Gastrocnemius medialis (tissue), 4 donors: ENCODE data around the gene TBC1D8. TPM values are rescaled to one million over a fixed set of nuclear protein-coding genes. Genes with fewer than 3 reads are reported as not detected.

Experiments
- ATAC-seq, 2 donors: fragments of 150-250 bp; one replicate each; pipeline ENCODE4 v1.9.1; 2016
- DNase-seq, 2 donors: peaks; one replicate each; pipeline ENCODE4 v3.0.0-alpha.2; 2019
- H3K27ac ChIP-seq, 4 donors: fragments of 200-600 bp; sonication (generic); 1 replicate in 1 of 4; 2 replicates in 3 of 4; pipeline ENCODE4 v1.5.1; 2016 to 2018; ENCODE audit warnings: mild to moderate bottlenecking in 2 of 4, moderate library complexity in 1 of 4
- H3K27me3 ChIP-seq, 3 donors: fragments of 200-600 bp; sonication (generic) in 2 of 3; 1 replicate in 1 of 3; 2 replicates in 2 of 3; pipeline versions ENCODE4 v1.5.1 to v1.6.0; 2016 to 2019; ENCODE audit warnings: mild to moderate bottlenecking in 1 of 3, moderate library complexity in 1 of 3
- H3K36me3 ChIP-seq, 2 donors: fragments of 200-600 bp; sonication (generic) in 1 of 2; one replicate each; pipeline ENCODE4 v1.5.1; 2017 to 2018
- H3K4me1 ChIP-seq, 2 donors: fragments of 200-600 bp; sonication (generic) in 1 of 2; one replicate each; pipeline ENCODE4 v1.5.1; 2016 to 2017; ENCODE audit warnings: mild to moderate bottlenecking in 2 of 2
- H3K4me3 ChIP-seq, 4 donors: fragments of 200-600 bp; sonication (generic) in 3 of 4; 1 replicate in 1 of 4; 2 replicates in 3 of 4; pipeline ENCODE4 v1.5.1; 2016 to 2019; ENCODE audit warnings: mild to moderate bottlenecking in 2 of 4
- H3K9me3 ChIP-seq, 3 donors: fragments of 200-600 bp; sonication (generic) in 2 of 3; 1 replicate in 1 of 3; 2 replicates in 2 of 3; pipeline ENCODE4 v1.5.1; 2016 to 2019
- CTCF ChIP-seq, 5 experiments: fragments of 450-650 bp in 3 of 5; fragments of 200-600 bp in 2 of 5; sonication (generic) in 2 of 5; IDR thresholded peaks in 4 of 5; conservative IDR thresholded peaks in 1 of 5; 1 replicate in 4 of 5; 2 replicates in 1 of 5; pipeline ENCODE4 v1.5.1; 2016 to 2019; ENCODE audit warnings: antibody characterized with exemption in 5 of 5, mild to moderate bottlenecking in 3 of 5, moderate library complexity in 3 of 5
- POLR2A ChIP-seq, 2 donors: fragments of 450-650 bp; IDR thresholded peaks; one replicate each; pipeline ENCODE4 v1.6.1; 2017; ENCODE audit warnings: antibody characterized with exemption in 2 of 2, mild to moderate bottlenecking in 2 of 2, moderate library complexity in 2 of 2
- in situ Hi-C, 4 donors: fragments of 200-750 bp; cut with MboI; loops; one replicate each; pipeline versions ENCODE4 v1.15.0 to v1.8.0; 2017; ENCODE audit warnings: low sequenced_read_pairs in 4 of 4
- intact Hi-C: fragments of 100-400 bp; cut with DNase I; formaldehyde crosslinking; loops from one replicate; pipeline ENCODE4 v1.15.1; 2023; ENCODE audit warnings: low total_unique reads
- total RNA-seq, 4 donors: library from RNA; depleted of rRNA; stranded (reverse); fragments of >200 nt; gene quantifications; one replicate each; pipeline versions ENCODE4 v1.1.0 to v1.2.3, GENCODE V29; 2016

Gene TBC1D8
- 100 to 1,000 TPM; 103 to 298 (median 201) TPM for total RNA-seq

DNA sequence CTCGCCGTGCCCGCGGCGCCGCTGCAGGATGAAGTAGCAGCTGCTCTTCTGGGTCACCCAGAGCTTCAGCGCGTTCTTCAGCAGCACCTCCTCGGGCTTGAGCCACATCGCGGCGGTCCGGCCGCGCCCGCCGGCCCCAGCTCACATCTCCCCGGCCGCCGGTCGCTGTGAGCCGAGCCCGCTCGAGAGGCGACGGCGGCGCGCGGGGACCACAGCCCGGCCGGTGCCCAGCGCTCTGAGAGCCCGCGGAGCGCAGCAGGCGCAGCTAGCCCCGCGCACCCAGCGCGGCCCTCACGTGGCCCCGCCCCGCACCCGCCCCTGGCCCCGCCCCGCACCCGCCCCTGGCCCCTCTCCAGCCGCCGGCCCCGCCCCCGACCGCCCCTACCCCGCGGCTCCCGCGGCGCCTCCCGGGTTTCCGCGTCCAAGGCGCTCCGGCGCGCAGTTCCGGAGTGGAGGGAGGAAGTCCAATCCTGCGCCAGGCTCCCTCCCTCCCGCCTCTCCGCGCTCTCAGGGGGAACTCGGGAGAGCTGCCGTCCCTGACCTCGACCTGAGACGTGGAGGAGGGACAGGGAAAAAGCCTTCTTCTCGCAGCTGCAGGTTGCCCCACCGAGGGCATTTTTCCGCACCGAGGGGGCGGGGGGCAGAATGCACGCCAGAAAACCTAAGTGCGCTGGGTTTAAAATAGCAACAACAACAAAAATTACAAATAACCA is at the start of gene TBC1D8:
TBC1D8 (minus strand) TSS at position 237 of the 713 bp plus-strand sequence; CDS start at position 108, 129 bp downstream.
- in situ Hi-C loops: loop anchor here in 3 of 4 donors (5.0 to 25.0 kb wide), 6 partner anchors 144 to 547 kb away; partner anchors contain the start of gene RPL31 (in 1 of the 3)
- Histone ChIP-seq H3K36me3 (no peaks in the 10 kb centered on the region), H3K4me1 (peaks cover 55 to 58% of the 10 kb centered on the region in 2 donors), H3K9me3 (no peaks in the 10 kb centered on the region), H3K27me3 (no peaks in the 10 kb centered on the region), H3K27ac (peak within 1 kb of the TSS; percentile 84 to 97 (median 94)), H3K4me3 (peak within 1 kb of the TSS; percentile 67 to 99 (median 95))
- intact Hi-C loops: loop anchor here (1.0 to 5.0 kb wide), 8 partner anchors 27 to 544 kb away; partner anchors contain the start of genes NPAS2 and RPL31
- DNase-seq (peak; percentile 79 to 90), ATAC-seq (peak; percentile 58 to 60)
- peak in 1 of 5 experiments; percentile 6 for TF ChIP-seq CTCF (IDR thresholded peaks at IDR 0.05 in 4 of 5, conservative IDR thresholded peaks at IDR 0.05 in 1 of 5)
- TF ChIP-seq POLR2A (IDR thresholded peaks at IDR 0.05): peak; percentile 96 to 97

- ATAC-seq (no peak), DNase-seq (no peak)
- in situ Hi-C loops: loop anchor here in 1 of 4 donors (25.0 kb wide), 1 partner anchor 613 kb away; no protein-coding TSS in a partner anchor
- no peaks in the 10 kb centered on the region for H3K36me3 ChIP-seq
- TF ChIP-seq CTCF (IDR thresholded peaks at IDR 0.05 in 4 of 5, conservative IDR thresholded peaks at IDR 0.05 in 1 of 5) (no peak), POLR2A (IDR thresholded peaks at IDR 0.05) (no peak)
- H3K27me3 ChIP-seq: peaks cover 0 to 5% (median 0%) of the 10 kb centered on the region in 3 donors
- H3K27ac ChIP-seq: no peak overlapping the region
- H3K4me3 ChIP-seq: no peak overlapping the region
- H3K4me1 ChIP-seq: peaks cover 0 to under 1% of the 10 kb centered on the region in 2 donors
- intact Hi-C loops: loop anchor here (10.0 kb wide), 1 partner anchor 596 kb away; no protein-coding TSS in a partner anchor
- no peaks in the 10 kb centered on the region for H3K9me3 ChIP-seq
Measured at GRCh38 chr2:101200676-101201075, 49.5 kb upstream of the TBC1D8 start.

GRCh38 chr2:101199251-101199791 is 48.1 kb upstream of the TBC1D8 start:
- intact Hi-C loops (no loop called here), in situ Hi-C loops (loop anchor here in 1 of 4 donors (25.0 kb wide), 1 partner anchor 587 kb away; no protein-coding TSS in a partner anchor)
- Histone ChIP-seq H3K4me1 (no peaks in the 10 kb centered on the region), H3K27ac (no peak overlapping the region), H3K27me3 (peaks cover 0 to 5% (median 0%) of the 10 kb centered on the region in 3 donors), H3K4me3 (no peak overlapping the region), H3K9me3 (no peaks in the 10 kb centered on the region), H3K36me3 (no peaks in the 10 kb centered on the region)
- no peak for ATAC-seq
- DNase-seq: no peak
- no peak for TF ChIP-seq POLR2A (IDR thresholded peaks at IDR 0.05)
- TF ChIP-seq CTCF (IDR thresholded peaks at IDR 0.05 in 4 of 5, conservative IDR thresholded peaks at IDR 0.05 in 1 of 5): no peak

DNA sequence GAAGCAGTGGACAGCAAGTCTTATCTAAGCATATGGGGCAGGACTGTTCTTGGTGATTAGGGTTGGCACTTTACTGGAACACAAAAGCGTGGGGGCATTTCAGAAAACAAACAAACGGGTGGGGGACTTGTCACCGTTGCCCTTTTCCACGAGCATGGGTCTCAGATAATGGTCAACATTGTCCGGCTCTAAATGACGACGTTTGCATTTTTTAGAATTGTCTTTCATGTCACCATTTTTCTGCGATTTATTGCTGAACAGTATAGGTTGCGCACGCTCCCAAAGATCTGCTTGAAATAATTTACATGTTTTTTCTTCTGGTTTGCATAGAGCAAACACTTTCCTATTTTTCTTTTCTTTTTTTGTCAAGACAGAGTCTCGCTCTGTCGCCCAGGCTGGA is 46.6 kb upstream of the TBC1D8 start:
- intact Hi-C loops: no loop called here
- DNase-seq (no peak), ATAC-seq (no peak)
- Histone ChIP-seq H3K4me3 (no peak overlapping the region), H3K27me3 (peaks cover 0 to 5% (median 0%) of the 10 kb centered on the region in 3 donors), H3K9me3 (no peaks in the 10 kb centered on the region), H3K27ac (no peak overlapping the region), H3K4me1 (no peaks in the 10 kb centered on the region), H3K36me3 (no peaks in the 10 kb centered on the region)
- TF ChIP-seq POLR2A (IDR thresholded peaks at IDR 0.05) (no peak), CTCF (IDR thresholded peaks at IDR 0.05 in 4 of 5, conservative IDR thresholded peaks at IDR 0.05 in 1 of 5) (no peak)
- in situ Hi-C loops: loop anchor here in 1 of 4 donors (25.0 kb wide), 1 partner anchor 586 kb away; no protein-coding TSS in a partner anchor
